Natural killer cell (primary cell): Measurements from ENCODE around the gene ASCC2. TPM values are rescaled to one million over a fixed set of nuclear protein-coding genes. Genes with fewer than 3 reads are reported as not detected.

Experiments
- ATAC-seq, 3 donors: fragments of 150-1000 bp in 2 of 3; fragments of 200-7000 bp in 1 of 3; cut with Tn5 transposase; 1 replicate in 1 of 3; 2 replicates in 2 of 3; pipeline ENCODE4 v1.10.0; 2021; ENCODE audit warnings: mild to moderate bottlenecking in 2 of 3, moderate library complexity in 2 of 3
- DNase-seq, 2 donors: peaks; one replicate each; pipeline versions ENCODE4 v3.0.0 to v3.0.0-alpha.2; 2013 to 2021; ENCODE audit warnings: mixed read lengths in 1 of 2
- H3K27ac ChIP-seq: one replicate; pipeline ENCODE4 v1.5.1; 2013; ENCODE audit warnings: mild to moderate bottlenecking, low read length
- H3K27me3 ChIP-seq: one replicate; pipeline ENCODE4 v1.6.1; 2013; ENCODE audit warnings: low read length; ENCODE audit not compliant: control insufficient read depth, insufficient read depth
- H3K36me3 ChIP-seq: one replicate; pipeline ENCODE4 v1.6.1; 2013; ENCODE audit warnings: low read length; ENCODE audit not compliant: control insufficient read depth, insufficient read depth
- H3K4me1 ChIP-seq: one replicate; pipeline ENCODE4 v1.6.1; 2013; ENCODE audit warnings: low read length; ENCODE audit not compliant: control insufficient read depth, insufficient read depth
- H3K4me3 ChIP-seq: one replicate; pipeline ENCODE4 v1.5.1; 2013; ENCODE audit warnings: low read length
- H3K9me3 ChIP-seq: one replicate; pipeline ENCODE4 v1.6.1; 2013; ENCODE audit warnings: low read length; ENCODE audit not compliant: control insufficient read depth, insufficient read depth
- H3K27ac Mint-ChIP-seq, 2 donors: one replicate each; pipeline ENCODE4 v1.8.0; 2022; ENCODE audit warnings: mild to moderate bottlenecking in 2 of 2, mixed read lengths in 2 of 2, moderate library complexity in 1 of 2
- H3K27me3 Mint-ChIP-seq, 2 donors: one replicate each; pipeline ENCODE4 v1.8.0; 2022; ENCODE audit warnings: low read depth in 2 of 2, mixed read lengths in 2 of 2
- H3K36me3 Mint-ChIP-seq: one replicate; pipeline ENCODE4 v1.8.0; 2022; ENCODE audit warnings: mixed read lengths
- H3K4me1 Mint-ChIP-seq, 2 donors: one replicate each; pipeline ENCODE4 v1.8.0; 2022; ENCODE audit warnings: mixed read lengths in 2 of 2
- H3K4me3 Mint-ChIP-seq: one replicate; pipeline ENCODE4 v1.8.0; 2022; ENCODE audit warnings: mild to moderate bottlenecking, moderate library complexity, mixed read lengths
- H3K9me3 Mint-ChIP-seq, 2 donors: one replicate each; pipeline ENCODE4 v1.8.0; 2022; ENCODE audit warnings: mixed read lengths in 2 of 2
- CTCF ChIP-seq: fragments of 200-600 bp; IDR thresholded peaks from one replicate; pipeline ENCODE4 v1.8.0; 2022; ENCODE audit warnings: antibody characterized with exemption
- WGBS: methylation state at CpG from one replicate; pipeline ENCODE4 v1.1.7; 2013; ENCODE audit warnings: missing lambda C conversion rate; ENCODE audit not compliant: insufficient coverage; 5-methylcytosine and 5-hydroxymethylcytosine counted together
- intact Hi-C: fragments of 100-400 bp; cut with micrococcal nuclease; formaldehyde crosslinking; loops from one replicate; pipeline ENCODE4 v1.14.2; 2022
- total RNA-seq, 4 donors: library from RNA; stranded (reverse); fragments of 120-200 nt in 1 of 4; gene quantifications; one replicate each; pipeline versions ENCODE4 v1.2.3 to v1.2.4, GENCODE V29; 2013 to 2022

Gene ASCC2
- total RNA-seq, 3 donors from 2014 or later (not counting 1 experiment from before 2014, with no cell fraction given): 102 to 130 (median 128) TPM

GRCh38 chr22:29801796-29802195 lies 36.3 kb downstream of the ASCC2 start:
- no peaks in the 10 kb centered on the region for H3K9me3 ChIP-seq
- ATAC-seq: no peak
- H3K4me1 ChIP-seq: peaks cover 24% of the 10 kb centered on the region
- intact Hi-C loops: no loop called here
- no peak overlapping the region for H3K4me3 ChIP-seq
- H3K27ac Mint-ChIP-seq: no peak overlapping the region
- no peak overlapping the region for H3K4me3 Mint-ChIP-seq
- H3K4me1 Mint-ChIP-seq: peaks cover 7 to 8% of the 10 kb centered on the region in 2 donors
- H3K27ac ChIP-seq: no peak overlapping the region
- DNase-seq: no peak
- no peak for TF ChIP-seq CTCF
- no peaks in the 10 kb centered on the region for H3K27me3 ChIP-seq
- no peaks in the 10 kb centered on the region for H3K27me3 Mint-ChIP-seq
- H3K36me3 ChIP-seq: peaks cover 83% of the 10 kb centered on the region
- H3K36me3 Mint-ChIP-seq: peaks cover 17% of the 10 kb centered on the region
- 91% methylated on average over 7 of the region's 8 CpGs for WGBS
- no peaks in the 10 kb centered on the region for H3K9me3 Mint-ChIP-seq

- H3K4me1 Mint-ChIP-seq: peaks cover 7 to 8% of the 10 kb centered on the region in 2 donors
- peaks cover 17% of the 10 kb centered on the region for H3K36me3 Mint-ChIP-seq
- H3K4me3 Mint-ChIP-seq: no peak overlapping the region
- DNase-seq: no peak
- ATAC-seq: no peak
- 97% methylated on average over 5 of the region's 5 CpGs for WGBS
- no peaks in the 10 kb centered on the region for H3K9me3 Mint-ChIP-seq
- no peaks in the 10 kb centered on the region for H3K27me3 Mint-ChIP-seq
- no peak overlapping the region for H3K4me3 ChIP-seq
- H3K4me1 ChIP-seq: peaks cover 24% of the 10 kb centered on the region
- peaks cover 82% of the 10 kb centered on the region for H3K36me3 ChIP-seq
- H3K9me3 ChIP-seq: no peaks in the 10 kb centered on the region
- intact Hi-C loops: no loop called here
- TF ChIP-seq CTCF: no peak
- H3K27ac ChIP-seq: no peak overlapping the region
- no peaks in the 10 kb centered on the region for H3K27me3 ChIP-seq
- H3K27ac Mint-ChIP-seq: no peak overlapping the region
Measured at GRCh38 chr22:29801153-29801552, 36.9 kb downstream of the ASCC2 start.

- DNase-seq (no peak), ATAC-seq (peak in 2 of 3 donors; percentile 36 to 58)
- Mint-ChIP-seq H3K4me3 (no peak overlapping the region), H3K9me3 (no peaks in the 10 kb centered on the region), H3K27me3 (no peaks in the 10 kb centered on the region), H3K36me3 (peaks cover 7% of the 10 kb centered on the region), H3K27ac (no peak overlapping the region), H3K4me1 (no peaks in the 10 kb centered on the region)
- Histone ChIP-seq H3K36me3 (peaks cover 73% of the 10 kb centered on the region), H3K27ac (no peak overlapping the region), H3K9me3 (no peaks in the 10 kb centered on the region), H3K27me3 (no peaks in the 10 kb centered on the region), H3K4me3 (no peak overlapping the region), H3K4me1 (peaks cover 24% of the 10 kb centered on the region)
- TF ChIP-seq CTCF: no peak
- 77% methylated on average over 8 of the region's 8 CpGs for WGBS
- intact Hi-C loops: no loop called here
Measured at GRCh38 chr22:29799217-29799680, 38.8 kb downstream of the ASCC2 start.

GRCh38 chr22:29798801-29799200 lies 39.3 kb downstream of the ASCC2 start:
- WGBS: 98% methylated on average over 2 of the region's 2 CpGs
- Histone ChIP-seq H3K9me3 (no peaks in the 10 kb centered on the region), H3K36me3 (peaks cover 69% of the 10 kb centered on the region), H3K4me3 (no peak overlapping the region), H3K27me3 (no peaks in the 10 kb centered on the region), H3K4me1 (peaks cover 24% of the 10 kb centered on the region), H3K27ac (no peak overlapping the region)
- Mint-ChIP-seq H3K27me3 (no peaks in the 10 kb centered on the region), H3K4me3 (no peak overlapping the region), H3K36me3 (peaks cover 7% of the 10 kb centered on the region), H3K9me3 (no peaks in the 10 kb centered on the region), H3K4me1 (no peaks in the 10 kb centered on the region), H3K27ac (peak overlapping the region in 1 of 2 donors; percentile 52)
- TF ChIP-seq CTCF: no peak
- intact Hi-C loops: no loop called here
- no peak for DNase-seq
- ATAC-seq: no peak
